Stimulated activated CD8-positive, alpha-beta memory T cell treated with anti-CD3 and anti-CD28 coated beads, Interleukin-7, amount 100 ng/mL, for 1 hour (primary cell): ENCODE measurements around the gene UBL4A.

Source experiments
- DNase-seq, 2 donors: peaks; one replicate each; pipeline ENCODE4 v3.0.0-alpha.2; 2020; ENCODE audit warnings: low read depth in 2 of 2

The UBL4A gene

DNA sequence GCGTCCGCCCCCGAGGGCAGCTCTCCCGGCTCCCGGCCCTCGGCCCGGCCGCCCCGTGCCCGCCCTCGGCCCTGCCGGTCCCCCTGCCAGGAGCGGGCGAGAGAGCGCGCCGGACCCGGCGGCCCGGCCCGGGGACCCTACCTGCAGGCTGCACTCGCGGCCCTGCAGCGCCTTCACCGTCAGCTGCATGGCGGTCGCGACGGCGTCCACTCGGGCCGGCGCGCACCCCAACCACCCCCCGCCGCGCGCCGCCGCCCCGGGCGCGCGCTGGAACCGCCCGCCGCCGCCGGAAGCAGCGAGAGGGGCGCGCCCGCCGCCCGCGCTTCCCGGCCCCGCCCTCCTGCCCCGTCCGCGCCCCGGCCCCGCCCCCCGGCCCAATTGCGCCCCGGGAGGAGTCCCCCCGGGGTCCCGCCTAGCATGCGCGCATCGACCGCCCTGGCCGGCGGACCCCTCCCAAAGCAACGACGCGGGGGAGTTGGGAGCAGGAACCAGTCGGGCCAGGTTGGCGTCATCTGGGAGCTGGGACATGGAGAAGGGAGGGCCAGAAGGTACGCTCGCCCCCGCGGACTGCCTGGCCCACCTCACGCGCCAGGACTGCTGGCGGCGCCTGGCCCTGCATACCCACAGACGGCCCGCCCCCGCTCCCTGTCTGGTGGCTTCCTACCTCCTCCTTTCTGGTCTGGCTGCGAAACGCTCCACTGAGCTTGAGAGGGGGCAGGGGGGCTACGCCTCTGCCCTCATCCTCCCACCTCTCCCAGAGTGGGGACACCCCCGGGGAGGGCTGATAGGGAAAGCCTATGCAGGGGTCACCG lies at the start of gene UBL4A:
Gene UBL4A, minus strand, starts transcription at position 220 of the 812 bp plus-strand sequence. Its CDS starts 31 bp downstream, at position 189.
- DNase-seq, result no peak

DNA sequence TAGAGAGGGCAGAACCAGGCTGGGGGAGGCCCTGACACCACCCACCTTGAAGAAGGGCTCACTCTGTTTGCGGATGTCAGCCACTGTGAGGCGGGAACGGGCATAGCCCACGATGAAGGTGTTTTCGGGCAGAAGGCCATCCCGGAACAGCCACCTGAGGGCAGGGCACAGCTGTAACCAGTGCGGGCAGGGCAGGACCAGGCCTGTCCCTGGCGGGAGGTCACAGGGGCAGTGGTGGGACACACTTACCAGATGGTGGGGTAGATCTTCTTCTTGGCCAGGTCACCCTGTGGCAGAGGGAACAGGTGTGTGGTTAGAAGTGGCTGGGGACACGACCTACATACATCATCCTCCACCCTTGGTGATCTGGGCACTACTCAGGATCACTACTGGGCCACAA lies 49.5 kb upstream of the UBL4A start:
- no peak for DNase-seq

- peak; percentile 75 to 80 for DNase-seq
Observed at GRCh38 chrX:154534526-154535322, 48.3 kb upstream of the UBL4A start.

DNA sequence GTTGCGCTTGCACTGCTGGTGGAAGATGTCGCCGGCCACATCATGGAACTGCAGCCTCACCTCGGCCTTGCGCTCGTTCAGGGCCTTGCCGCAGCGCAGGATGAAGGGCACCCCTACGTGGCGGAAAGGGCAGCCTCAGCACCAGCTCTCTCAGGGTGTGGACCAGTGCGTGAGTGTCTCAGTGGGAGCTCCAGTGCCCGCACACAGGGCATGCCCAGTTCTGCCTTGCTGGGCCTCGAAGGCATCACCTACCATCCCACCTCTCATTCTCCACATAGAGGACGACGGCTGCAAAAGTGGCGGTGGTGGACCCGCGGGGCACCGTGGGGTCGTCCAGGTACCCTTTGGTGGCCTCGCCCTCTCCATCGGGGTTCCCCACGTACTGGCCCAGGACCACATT lies 46.3 kb upstream of the UBL4A start:
- no peak for DNase-seq

- no peak for DNase-seq
Observed at GRCh38 chrX:154531626-154532025, 45.2 kb upstream of the UBL4A start.

DNA sequence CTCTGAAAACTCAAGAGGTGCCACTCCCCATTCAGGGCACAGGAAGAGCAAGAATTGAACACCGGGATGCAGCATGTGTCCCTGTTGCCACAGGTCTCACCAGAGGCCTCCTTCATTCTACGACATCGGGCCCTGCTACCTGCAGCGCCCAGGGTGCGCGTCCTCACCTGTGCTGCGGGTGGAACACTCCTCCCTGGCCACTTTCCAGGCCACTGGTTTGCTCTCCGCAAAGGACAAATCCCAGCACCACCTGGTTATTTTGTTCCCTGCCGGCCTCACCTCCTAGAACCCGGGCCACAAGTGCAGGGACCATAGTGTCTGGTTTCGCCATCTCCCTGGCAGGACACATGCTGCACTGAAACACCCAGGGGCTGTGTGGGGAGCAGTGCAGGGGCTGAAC lies 43.9 kb upstream of the UBL4A start:
- DNase-seq, result no peak

- DNase-seq, result no peak
Observed at GRCh38 chrX:154529206-154529612, 42.8 kb upstream of the UBL4A start.

GRCh38 chrX:154526901-154527675 lies 40.7 kb upstream of the UBL4A start:
- no peak for DNase-seq

GRCh38 chrX:154525606-154526490 lies 39.4 kb upstream of the UBL4A start:
- no peak for DNase-seq

DNA sequence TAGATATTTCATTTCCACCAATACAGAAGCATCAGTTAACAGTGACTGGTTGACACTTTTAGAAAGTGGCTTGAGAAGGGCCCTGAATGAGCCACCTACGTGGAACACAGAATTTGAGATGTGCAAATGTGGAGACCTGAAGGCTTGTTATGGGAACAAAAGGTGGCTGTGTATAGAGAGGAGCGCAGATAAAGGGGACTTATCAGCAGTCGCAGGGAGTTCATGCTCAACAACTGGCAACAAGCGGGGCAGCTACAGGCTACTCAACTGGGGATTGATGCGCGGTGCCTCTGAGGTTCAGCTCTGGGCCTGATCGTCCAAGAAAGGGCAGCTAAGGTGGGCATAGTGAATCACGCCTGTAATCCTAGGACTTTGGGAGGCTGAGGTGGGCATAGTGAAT lies 33.0 kb upstream of the UBL4A start:
- no peak for DNase-seq

DNA sequence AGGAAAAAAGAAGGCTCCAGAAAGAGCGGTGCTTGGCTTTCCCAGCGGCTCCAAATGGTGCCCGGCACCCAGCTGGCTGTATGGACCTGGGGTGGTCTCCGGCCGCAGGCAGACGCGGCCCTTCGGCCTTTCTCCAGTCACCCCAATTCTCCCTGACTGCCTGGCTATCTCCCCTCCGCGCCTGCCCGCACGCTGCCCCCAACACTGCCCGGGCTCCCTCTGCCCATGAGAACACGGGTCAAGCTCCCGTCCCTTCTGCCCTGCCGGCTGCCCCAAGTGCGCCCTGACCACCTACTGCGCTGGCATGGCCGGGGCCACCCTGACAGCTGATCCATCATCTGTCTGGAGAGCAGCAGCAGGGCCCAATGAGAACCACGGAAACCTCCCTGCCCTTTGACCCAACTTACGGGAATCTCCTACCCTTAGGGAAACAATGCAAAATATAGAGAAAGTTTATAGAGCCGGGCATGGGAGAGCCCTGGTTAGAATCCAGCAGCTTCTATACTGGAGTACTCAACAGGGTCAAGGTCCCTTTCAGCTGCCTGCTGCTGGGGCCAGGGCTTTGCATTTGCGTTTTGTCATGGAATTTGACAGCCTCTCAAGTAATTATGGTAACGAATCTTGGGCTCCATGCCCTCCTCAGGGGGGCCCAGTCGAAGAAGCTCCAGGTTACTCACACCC lies 30.8 kb upstream of the UBL4A start:
- DNase-seq, result no peak

DNA sequence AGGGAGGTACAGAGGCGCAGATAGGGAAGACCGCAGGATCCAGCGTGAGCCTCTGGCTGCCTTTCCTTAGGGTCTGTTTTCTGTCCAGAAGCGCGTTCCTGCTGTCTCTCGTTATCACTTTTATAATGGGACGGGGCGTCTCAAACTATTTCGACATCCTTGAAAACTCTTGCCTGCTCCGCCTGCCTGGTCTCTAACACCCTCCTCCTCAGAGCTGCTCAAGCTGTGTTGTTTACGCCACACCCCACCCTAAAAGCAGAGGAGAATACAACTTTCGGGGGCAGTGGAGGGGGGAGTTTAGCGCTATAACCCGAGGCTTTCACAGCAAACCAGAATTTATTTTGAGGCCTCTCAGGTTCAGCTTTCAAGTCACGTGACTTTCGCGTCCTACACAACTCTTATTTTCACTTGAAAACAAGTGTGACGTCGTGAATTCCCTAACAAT lies 30.3 kb upstream of the UBL4A start:
- no peak for DNase-seq

GRCh38 chrX:154515966-154516655 lies 29.7 kb upstream of the UBL4A start, which contains the start of gene FAM3A:
Gene FAM3A, minus strand, starts transcription at chrX:154516232. Its CDS starts 460 bp downstream, at chrX:154515772.
- peak; percentile 77 to 82 for DNase-seq

DNA sequence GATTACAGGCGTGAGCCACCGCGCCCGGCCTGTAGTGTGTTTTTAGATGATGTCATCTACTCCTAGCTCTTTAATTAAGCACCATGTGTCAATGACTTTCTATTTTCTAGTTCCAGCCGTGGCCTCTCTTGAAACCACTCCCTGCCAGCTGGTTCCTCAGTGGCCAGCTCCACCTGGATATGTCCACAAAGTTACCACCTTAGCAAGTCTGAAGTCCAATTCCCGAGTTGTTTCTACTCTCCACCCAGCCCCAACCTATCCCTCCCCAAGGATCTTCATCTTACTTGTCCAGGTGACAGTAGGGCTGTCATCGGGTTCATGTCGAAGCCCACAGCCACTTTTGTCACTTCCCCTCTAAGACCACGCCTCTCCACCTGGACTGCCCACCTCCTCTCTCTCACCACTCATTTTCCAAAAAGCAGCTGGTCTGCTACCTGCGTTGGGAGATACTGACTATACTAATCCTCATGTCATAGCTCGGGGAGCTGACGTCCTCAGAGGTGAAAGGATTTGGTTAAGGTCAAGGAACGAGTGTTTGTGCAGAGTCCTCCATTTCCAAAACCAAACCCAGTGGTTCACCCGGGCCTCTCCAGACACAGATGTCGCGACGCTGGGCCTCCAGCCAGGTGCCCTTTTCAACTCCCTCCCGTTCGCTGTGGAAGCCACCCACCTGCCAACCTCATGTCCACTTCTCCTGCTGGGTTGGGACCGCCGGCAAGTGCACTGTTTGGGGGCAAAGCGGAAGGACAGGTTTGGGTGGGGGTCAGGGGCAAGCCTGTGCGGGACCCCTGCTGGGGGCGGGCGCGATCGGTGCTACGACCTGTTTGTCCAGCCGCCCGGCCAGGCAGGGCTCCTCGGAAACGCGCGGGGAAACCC lies 28.9 kb upstream of the UBL4A start:
- DNase-seq, result no peak

- DNase-seq, result no peak
Observed at GRCh38 chrX:154513716-154514115, 27.3 kb upstream of the UBL4A start.

GRCh38 chrX:154512879-154513553 lies 26.6 kb upstream of the UBL4A start:
- DNase-seq, result no peak

DNA sequence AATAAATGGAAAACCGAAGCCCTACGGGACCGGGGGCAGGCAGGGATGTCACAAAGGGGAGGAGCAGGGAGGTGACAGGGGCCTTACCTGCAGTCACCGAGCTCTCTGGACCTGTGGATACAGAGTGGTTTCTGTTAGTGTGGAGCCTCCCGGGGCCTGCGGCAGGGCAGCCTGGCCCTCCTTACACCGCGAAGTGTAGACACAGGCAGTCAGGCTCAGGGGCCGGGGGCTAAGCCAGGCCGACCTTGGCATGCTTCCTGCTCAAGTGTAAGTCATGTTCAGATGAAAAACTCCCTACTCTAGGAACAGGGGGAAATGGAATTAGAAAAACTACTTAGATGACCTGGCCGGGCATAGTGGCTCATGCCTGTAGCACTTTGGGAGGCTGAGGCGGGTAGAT lies 25.3 kb upstream of the UBL4A start:
- DNase-seq, result no peak

DNA sequence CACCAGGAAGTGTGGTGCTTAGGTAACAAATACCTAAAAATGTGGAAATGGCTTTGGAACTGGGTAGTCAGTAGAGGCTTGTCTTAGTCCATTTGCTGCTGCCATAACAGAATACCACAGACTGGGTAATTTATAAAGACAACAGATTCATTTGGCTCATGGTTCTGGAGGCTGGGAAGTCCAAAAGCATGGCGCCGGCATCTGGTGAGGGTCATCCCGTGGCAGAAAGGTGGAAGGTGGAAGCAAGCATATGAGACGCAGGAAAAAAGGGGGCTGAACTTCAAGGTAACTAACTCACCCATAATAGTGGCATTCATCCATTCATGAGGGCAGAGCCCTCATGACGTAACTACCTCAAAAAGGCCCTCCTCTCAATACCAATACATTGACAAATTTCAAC lies 23.0 kb upstream of the UBL4A start:
- DNase-seq, result no peak
